K562 (cell line): ENCODE results near the gene UBE2M. TPM values are rescaled to one million over a fixed set of nuclear protein-coding genes. Genes with fewer than 3 reads are reported as not detected.
A peak's percentile ranks its signal among the peaks of the same experiment; 100 is the strongest.

Source experiments
- NONO ChIP-seq, 2 experiments: fragments of 200-400 bp in 1 of 2; fragments of 450-650 bp in 1 of 2; formaldehyde crosslinking in 1 of 2; IDR thresholded peaks; 2 replicates each; pipeline ENCODE4 v1.6.1; 2017; ENCODE audit warnings: low read depth in 2 of 2, mild to moderate bottlenecking in 2 of 2, moderate library complexity in 2 of 2, low read length in 1 of 2
- NR2C2 ChIP-seq, 2 experiments: fragments of 200-800 bp in 1 of 2; sonication (Bioruptor generic) in 1 of 2; sonication (generic) in 1 of 2; formaldehyde crosslinking in 1 of 2; IDR thresholded peaks; 2 replicates each; pipeline versions ENCODE4 v1.6.1 to v1.8.0; 2016 to 2022; ENCODE audit warnings: mild to moderate bottlenecking in 1 of 2, missing compliant biosample characterization in 1 of 2, missing genetic modification characterization in 1 of 2, missing genetic modification reagents in 1 of 2
- NRF1 ChIP-seq, 2 experiments: fragments of 450-650 bp; IDR thresholded peaks in 1 of 2; conservative IDR thresholded peaks in 1 of 2; 2 replicates each; pipeline ENCODE4 v1.6.1; 2014; ENCODE audit warnings: mild to moderate bottlenecking in 2 of 2
- RBBP5 ChIP-seq: fragments of 200-600 bp; sonication (generic); IDR thresholded peaks from 2 replicates; pipeline ENCODE4 v1.6.1; 2012; ENCODE audit warnings: borderline replicate concordance, mild to moderate bottlenecking, low read length, control low read depth, inconsistent platforms; ENCODE audit not compliant: insufficient read depth, poor library complexity, severe bottlenecking
- SMARCA5 ChIP-seq: fragments of 450-650 bp; IDR thresholded peaks from 2 replicates; pipeline ENCODE4 v1.6.1; 2016
- TSHZ1 ChIP-seq: fragments of 250-450 bp; sonication (Bioruptor Pico); IDR thresholded peaks from 2 replicates; pipeline ENCODE4 v1.4.0; 2020; ENCODE audit warnings: mild to moderate bottlenecking, moderate library complexity
- U2AF1 ChIP-seq: fragments of 200-400 bp; formaldehyde crosslinking; optimal IDR thresholded peaks from 2 replicates; pipeline ENCODE3; 2017; ENCODE audit warnings: mild to moderate bottlenecking, low read depth, low read length, moderate library complexity
- ZNF146 ChIP-seq: IDR thresholded peaks from one replicate; pipeline ENCODE4 v1.6.1; 2018; ENCODE audit warnings: missing compliant biosample characterization; ENCODE audit not compliant: unreplicated experiment
- ZNF79 ChIP-seq: fragments of 250-450 bp; sonication (Bioruptor Pico); IDR thresholded peaks from 2 replicates; pipeline ENCODE4 v1.4.0; 2020; ENCODE audit warnings: low read depth, mild to moderate bottlenecking, moderate library complexity
- polyA plus RNA-seq, 8 experiments: library from polyadenylated mRNA; depleted of rRNA in 4 of 8; stranded (reverse) in 5 of 8; unstranded in 3 of 8; fragments of >200 nt; fragmentation: Nextera tagmentation in 2 of 8; fragmentation: Illumina TruSeq in 1 of 8; extraction: Ambion mirVana in 2 of 8; extraction: Trizol in 1 of 8; gene quantifications; 2 replicates each; pipeline versions ENCODE4 v1.2.1 to v1.2.3, GENCODE V29; 2011 to 2014; ENCODE audit warnings: inconsistent platforms in 1 of 8, missing spikeins in 1 of 8
- total RNA-seq, 7 experiments: library from RNA; depleted of rRNA in 6 of 7; stranded (reverse); fragments of >200 nt in 6 of 7; fragmentation: Illumina TruSeq in 2 of 7; extraction: Trizol in 2 of 7; gene quantifications; 2 replicates each; pipeline versions ENCODE4 v1.2.1 to v1.2.3, GENCODE V29; 2011 to 2021; ENCODE audit warnings: low replicate concordance in 1 of 7
- TF ChIP-seq, protein P1 (sequence below): fragments of 450-650 bp; IDR thresholded peaks from 2 replicates; pipeline ENCODE4 v1.6.1; 2016; ENCODE audit warnings: mild to moderate bottlenecking, moderate library complexity

Gene UBE2M
- total and polyA plus RNA-seq, 9 of the 15 experiments (the other 6 are each of a cell fraction or from before 2014, with no cell fraction given): 0.92 to 163 (median 85.7) TPM

DNA sequence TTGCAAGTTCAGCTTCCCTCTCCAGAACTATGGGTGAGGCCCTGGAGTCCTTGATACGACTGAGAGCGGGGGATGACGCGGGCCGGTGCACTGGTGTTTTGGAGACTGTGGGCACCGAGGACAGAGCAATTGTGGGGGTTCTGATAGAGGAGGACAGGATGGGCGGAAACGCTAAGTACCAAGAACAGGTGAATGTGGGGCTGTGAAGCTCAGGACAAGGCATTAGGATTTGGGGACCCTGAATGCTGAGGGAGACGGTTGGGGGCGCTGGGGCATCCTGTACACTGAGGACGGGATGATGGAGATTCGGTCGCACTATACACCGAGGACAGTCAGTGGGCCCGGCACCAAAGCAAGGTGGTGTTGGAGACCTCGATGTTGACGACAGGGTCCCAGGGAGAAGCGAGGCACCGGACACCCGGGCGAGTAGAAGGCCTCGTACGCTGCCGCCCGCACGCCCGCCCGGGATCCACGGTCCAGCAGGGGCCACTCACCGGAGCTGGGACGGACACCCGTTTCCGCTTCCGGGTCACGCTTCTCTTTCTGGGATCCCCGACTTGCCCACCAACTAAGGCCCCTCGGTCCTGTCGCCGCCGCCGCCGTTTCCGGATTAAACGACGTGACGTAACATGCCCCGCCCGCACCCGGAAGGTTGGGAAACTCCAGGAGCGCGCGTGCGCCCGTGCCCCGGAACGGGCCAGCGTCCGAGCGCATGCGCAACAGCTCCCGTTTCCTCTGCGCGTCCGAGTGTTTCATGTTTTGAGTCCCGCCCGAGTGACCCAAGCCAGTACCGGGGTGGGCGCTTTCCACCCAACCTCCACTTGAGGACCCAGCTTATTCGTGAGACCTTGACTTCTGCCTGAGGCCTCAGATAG lies 3.7 kb downstream of the UBE2M start, which contains the start of gene CHMP2A (continued):
- TF ChIP-seq RBBP5 (peak; percentile 84), U2AF1 (no peak), ZNF79 (CRISPR knock-in tag) (no peak), SMARCA5 (no peak), TSHZ1 (CRISPR knock-in tag) (no peak), NR2C2 (CRISPR knock-in tag; IDR thresholded peaks at IDR 0.05) (peak; percentile 99), NR2C2 (tag; IDR thresholded peaks at IDR 0.05) (peak; percentile 100), ZNF146 (CRISPR knock-in tag) (no peak), NONO (IDR thresholded peaks at IDR 0.05; ENCODE audit: low read depth in 2 of 2, low read length in 1 of 2) (peak in 1 of 2 experiments; percentile 79; a peak in 2 of 4 replicates), NRF1 (conservative IDR thresholded peaks at IDR 0.05 in 1 of 2, IDR thresholded peaks at IDR 0.05 in 1 of 2) (peak; percentile 100)
- TF ChIP-seq, protein P1, sequence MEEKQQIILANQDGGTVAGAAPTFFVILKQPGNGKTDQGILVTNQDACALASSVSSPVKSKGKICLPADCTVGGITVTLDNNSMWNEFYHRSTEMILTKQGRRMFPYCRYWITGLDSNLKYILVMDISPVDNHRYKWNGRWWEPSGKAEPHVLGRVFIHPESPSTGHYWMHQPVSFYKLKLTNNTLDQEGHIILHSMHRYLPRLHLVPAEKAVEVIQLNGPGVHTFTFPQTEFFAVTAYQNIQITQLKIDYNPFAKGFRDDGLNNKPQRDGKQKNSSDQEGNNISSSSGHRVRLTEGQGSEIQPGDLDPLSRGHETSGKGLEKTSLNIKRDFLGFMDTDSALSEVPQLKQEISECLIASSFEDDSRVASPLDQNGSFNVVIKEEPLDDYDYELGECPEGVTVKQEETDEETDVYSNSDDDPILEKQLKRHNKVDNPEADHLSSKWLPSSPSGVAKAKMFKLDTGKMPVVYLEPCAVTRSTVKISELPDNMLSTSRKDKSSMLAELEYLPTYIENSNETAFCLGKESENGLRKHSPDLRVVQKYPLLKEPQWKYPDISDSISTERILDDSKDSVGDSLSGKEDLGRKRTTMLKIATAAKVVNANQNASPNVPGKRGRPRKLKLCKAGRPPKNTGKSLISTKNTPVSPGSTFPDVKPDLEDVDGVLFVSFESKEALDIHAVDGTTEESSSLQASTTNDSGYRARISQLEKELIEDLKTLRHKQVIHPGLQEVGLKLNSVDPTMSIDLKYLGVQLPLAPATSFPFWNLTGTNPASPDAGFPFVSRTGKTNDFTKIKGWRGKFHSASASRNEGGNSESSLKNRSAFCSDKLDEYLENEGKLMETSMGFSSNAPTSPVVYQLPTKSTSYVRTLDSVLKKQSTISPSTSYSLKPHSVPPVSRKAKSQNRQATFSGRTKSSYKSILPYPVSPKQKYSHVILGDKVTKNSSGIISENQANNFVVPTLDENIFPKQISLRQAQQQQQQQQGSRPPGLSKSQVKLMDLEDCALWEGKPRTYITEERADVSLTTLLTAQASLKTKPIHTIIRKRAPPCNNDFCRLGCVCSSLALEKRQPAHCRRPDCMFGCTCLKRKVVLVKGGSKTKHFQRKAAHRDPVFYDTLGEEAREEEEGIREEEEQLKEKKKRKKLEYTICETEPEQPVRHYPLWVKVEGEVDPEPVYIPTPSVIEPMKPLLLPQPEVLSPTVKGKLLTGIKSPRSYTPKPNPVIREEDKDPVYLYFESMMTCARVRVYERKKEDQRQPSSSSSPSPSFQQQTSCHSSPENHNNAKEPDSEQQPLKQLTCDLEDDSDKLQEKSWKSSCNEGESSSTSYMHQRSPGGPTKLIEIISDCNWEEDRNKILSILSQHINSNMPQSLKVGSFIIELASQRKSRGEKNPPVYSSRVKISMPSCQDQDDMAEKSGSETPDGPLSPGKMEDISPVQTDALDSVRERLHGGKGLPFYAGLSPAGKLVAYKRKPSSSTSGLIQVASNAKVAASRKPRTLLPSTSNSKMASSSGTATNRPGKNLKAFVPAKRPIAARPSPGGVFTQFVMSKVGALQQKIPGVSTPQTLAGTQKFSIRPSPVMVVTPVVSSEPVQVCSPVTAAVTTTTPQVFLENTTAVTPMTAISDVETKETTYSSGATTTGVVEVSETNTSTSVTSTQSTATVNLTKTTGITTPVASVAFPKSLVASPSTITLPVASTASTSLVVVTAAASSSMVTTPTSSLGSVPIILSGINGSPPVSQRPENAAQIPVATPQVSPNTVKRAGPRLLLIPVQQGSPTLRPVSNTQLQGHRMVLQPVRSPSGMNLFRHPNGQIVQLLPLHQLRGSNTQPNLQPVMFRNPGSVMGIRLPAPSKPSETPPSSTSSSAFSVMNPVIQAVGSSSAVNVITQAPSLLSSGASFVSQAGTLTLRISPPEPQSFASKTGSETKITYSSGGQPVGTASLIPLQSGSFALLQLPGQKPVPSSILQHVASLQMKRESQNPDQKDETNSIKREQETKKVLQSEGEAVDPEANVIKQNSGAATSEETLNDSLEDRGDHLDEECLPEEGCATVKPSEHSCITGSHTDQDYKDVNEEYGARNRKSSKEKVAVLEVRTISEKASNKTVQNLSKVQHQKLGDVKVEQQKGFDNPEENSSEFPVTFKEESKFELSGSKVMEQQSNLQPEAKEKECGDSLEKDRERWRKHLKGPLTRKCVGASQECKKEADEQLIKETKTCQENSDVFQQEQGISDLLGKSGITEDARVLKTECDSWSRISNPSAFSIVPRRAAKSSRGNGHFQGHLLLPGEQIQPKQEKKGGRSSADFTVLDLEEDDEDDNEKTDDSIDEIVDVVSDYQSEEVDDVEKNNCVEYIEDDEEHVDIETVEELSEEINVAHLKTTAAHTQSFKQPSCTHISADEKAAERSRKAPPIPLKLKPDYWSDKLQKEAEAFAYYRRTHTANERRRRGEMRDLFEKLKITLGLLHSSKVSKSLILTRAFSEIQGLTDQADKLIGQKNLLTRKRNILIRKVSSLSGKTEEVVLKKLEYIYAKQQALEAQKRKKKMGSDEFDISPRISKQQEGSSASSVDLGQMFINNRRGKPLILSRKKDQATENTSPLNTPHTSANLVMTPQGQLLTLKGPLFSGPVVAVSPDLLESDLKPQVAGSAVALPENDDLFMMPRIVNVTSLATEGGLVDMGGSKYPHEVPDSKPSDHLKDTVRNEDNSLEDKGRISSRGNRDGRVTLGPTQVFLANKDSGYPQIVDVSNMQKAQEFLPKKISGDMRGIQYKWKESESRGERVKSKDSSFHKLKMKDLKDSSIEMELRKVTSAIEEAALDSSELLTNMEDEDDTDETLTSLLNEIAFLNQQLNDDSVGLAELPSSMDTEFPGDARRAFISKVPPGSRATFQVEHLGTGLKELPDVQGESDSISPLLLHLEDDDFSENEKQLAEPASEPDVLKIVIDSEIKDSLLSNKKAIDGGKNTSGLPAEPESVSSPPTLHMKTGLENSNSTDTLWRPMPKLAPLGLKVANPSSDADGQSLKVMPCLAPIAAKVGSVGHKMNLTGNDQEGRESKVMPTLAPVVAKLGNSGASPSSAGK: no peak; the same call in 1 of the 2 replicates
